GM03348 (cell line): ENCODE results near the gene GBP2.
A peak's percentile ranks its signal among the peaks of the same experiment; 100 is the strongest.

Experiments used
- DNase-seq: peaks from one replicate; pipeline ENCODE4 v3.0.0; 2012; ENCODE audit warnings: low spot score

Gene GBP2

GRCh38 chr1:89065079-89065868 is 60.6 kb downstream of the GBP2 start, which contains the start of gene GBP1:
TSS of gene GBP1 (minus strand) at chr1:89065208. CDS start at chr1:89063234, 1,974 bp downstream.
- DNase-seq, result peak; percentile 70

- no peak for DNase-seq
Measured at GRCh38 chr1:89064632-89065031, 61.3 kb downstream of the GBP2 start.

GRCh38 chr1:89063094-89063493 is 62.8 kb downstream of the GBP2 start:
- DNase-seq, result no peak

- DNase-seq, result no peak
Measured at GRCh38 chr1:89060091-89060490, 65.8 kb downstream of the GBP2 start.
